Esophagus squamous epithelium (tissue), 4 donors: ENCODE results near the gene CDKN2A.

ENCODE experiments used
- POLR2A ChIP-seq, 4 donors: fragments of 450-650 bp; IDR thresholded peaks; one replicate each; pipeline ENCODE4 v1.6.1; 2017; ENCODE audit warnings: antibody characterized with exemption in 4 of 4, mild to moderate bottlenecking in 4 of 4, moderate library complexity in 3 of 4
- TF ChIP-seq, protein P1 (sequence below), 6 experiments: fragments of 450-650 bp in 4 of 6; fragments of 200-600 bp in 2 of 6; sonication (generic) in 2 of 6; IDR thresholded peaks; one replicate each; pipeline ENCODE4 v1.5.1; 2016 to 2019; ENCODE audit warnings: antibody characterized with exemption in 6 of 6, mild to moderate bottlenecking in 4 of 6, moderate library complexity in 4 of 6

DNA sequence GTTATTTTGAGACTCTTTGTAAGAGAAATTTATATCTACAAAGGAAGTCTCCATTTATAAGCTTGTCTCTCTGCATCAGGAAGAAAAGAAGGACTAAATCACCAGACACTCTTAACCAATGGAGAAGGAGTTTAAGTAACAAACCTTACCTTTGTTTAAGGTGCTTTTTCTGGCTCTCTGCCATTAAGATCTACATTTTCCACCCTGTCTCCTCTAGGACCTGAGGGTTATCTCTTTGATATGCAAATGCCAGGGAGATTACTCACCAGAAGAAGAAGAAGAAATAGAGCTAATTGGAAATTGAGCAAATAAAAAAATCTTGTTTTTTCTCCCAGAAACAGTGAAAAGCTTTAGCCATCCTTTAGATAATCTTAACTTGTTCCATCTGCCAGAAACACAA is 60.9 kb downstream of the CDKN2A start:
- TF ChIP-seq POLR2A (IDR thresholded peaks at IDR 0.05) = no peak
- TF ChIP-seq, protein P1, sequence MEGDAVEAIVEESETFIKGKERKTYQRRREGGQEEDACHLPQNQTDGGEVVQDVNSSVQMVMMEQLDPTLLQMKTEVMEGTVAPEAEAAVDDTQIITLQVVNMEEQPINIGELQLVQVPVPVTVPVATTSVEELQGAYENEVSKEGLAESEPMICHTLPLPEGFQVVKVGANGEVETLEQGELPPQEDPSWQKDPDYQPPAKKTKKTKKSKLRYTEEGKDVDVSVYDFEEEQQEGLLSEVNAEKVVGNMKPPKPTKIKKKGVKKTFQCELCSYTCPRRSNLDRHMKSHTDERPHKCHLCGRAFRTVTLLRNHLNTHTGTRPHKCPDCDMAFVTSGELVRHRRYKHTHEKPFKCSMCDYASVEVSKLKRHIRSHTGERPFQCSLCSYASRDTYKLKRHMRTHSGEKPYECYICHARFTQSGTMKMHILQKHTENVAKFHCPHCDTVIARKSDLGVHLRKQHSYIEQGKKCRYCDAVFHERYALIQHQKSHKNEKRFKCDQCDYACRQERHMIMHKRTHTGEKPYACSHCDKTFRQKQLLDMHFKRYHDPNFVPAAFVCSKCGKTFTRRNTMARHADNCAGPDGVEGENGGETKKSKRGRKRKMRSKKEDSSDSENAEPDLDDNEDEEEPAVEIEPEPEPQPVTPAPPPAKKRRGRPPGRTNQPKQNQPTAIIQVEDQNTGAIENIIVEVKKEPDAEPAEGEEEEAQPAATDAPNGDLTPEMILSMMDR (IDR thresholded peaks at IDR 0.05) = no peak
